PFSK-1 (cell line): ENCODE data around the gene NKX2-3.

Experiments used
- FOXP2 ChIP-seq: optimal IDR thresholded peaks from 2 replicates; pipeline ENCODE3; 2011; ENCODE audit warnings: borderline replicate concordance, control low read depth, inconsistent platforms; ENCODE audit not compliant: insufficient read depth; ENCODE audit errors: extremely low read length, extremely low read depth
- POLR2AphosphoS5 ChIP-seq: IDR thresholded peaks from 2 replicates; pipeline ENCODE4 v1.6.1; 2012; ENCODE audit warnings: low read depth, mild to moderate bottlenecking, control low read depth, low read length, moderate library complexity
- SIN3A ChIP-seq: IDR thresholded peaks from 2 replicates; pipeline ENCODE4 v1.6.1; 2012; ENCODE audit warnings: mild to moderate bottlenecking, low read length, moderate library complexity, borderline replicate concordance; ENCODE audit not compliant: insufficient read depth
- TAF1 ChIP-seq: IDR thresholded peaks from 2 replicates; pipeline ENCODE4 v1.6.1; 2012; ENCODE audit warnings: low read length, control low read depth, borderline replicate concordance; ENCODE audit not compliant: insufficient read depth
- TF ChIP-seq, protein P1 (sequence below), 2 experiments: IDR thresholded peaks; 2 replicates each; pipeline versions ENCODE4 v1.6.1 to v1.8.0; 2011 to 2012; ENCODE audit warnings: low read depth in 2 of 2, low read length in 2 of 2, control low read depth in 1 of 2, inconsistent platforms in 1 of 2, mild to moderate bottlenecking in 1 of 2, moderate library complexity in 1 of 2; ENCODE audit not compliant: insufficient read depth in 1 of 2

Gene NKX2-3

DNA sequence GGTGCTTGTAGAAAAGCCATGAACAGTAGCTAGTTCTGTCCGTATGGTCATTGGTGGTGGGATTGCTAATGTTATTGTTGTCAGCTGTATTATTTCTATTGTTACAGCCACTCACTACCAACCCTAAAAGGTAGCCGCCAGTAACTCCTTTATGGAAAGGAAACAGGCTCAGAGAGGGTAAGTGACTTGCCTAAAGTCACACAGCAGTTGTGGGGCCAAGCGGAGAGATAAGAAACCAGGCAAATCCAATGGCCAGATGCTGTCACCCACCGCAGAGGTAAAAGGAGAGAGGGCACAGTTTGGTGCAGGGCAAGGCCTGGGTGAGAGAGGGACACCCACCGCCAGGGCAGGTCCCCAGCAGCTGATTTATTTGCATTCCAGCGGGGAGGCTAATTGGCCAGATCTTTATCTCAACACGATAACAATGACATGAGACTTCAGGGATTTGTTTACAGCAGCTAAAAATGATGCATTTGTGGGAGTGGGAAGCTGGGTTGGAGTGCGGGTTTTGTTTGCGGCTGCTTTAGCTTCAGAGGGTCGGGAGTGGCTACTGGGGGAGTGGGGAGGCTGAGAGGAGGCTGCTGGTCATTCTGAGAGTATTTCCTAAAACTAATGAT, 8.6 kb upstream of the NKX2-3 start:
- TF ChIP-seq POLR2AphosphoS5 (no peak), SIN3A (no peak), FOXP2 (no peak), TAF1 (no peak)
- TF ChIP-seq, protein P1, sequence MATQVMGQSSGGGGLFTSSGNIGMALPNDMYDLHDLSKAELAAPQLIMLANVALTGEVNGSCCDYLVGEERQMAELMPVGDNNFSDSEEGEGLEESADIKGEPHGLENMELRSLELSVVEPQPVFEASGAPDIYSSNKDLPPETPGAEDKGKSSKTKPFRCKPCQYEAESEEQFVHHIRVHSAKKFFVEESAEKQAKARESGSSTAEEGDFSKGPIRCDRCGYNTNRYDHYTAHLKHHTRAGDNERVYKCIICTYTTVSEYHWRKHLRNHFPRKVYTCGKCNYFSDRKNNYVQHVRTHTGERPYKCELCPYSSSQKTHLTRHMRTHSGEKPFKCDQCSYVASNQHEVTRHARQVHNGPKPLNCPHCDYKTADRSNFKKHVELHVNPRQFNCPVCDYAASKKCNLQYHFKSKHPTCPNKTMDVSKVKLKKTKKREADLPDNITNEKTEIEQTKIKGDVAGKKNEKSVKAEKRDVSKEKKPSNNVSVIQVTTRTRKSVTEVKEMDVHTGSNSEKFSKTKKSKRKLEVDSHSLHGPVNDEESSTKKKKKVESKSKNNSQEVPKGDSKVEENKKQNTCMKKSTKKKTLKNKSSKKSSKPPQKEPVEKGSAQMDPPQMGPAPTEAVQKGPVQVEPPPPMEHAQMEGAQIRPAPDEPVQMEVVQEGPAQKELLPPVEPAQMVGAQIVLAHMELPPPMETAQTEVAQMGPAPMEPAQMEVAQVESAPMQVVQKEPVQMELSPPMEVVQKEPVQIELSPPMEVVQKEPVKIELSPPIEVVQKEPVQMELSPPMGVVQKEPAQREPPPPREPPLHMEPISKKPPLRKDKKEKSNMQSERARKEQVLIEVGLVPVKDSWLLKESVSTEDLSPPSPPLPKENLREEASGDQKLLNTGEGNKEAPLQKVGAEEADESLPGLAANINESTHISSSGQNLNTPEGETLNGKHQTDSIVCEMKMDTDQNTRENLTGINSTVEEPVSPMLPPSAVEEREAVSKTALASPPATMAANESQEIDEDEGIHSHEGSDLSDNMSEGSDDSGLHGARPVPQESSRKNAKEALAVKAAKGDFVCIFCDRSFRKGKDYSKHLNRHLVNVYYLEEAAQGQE (IDR thresholded peaks at IDR 0.05; ENCODE audit: insufficient read depth in 1 of 2, low read depth in 2 of 2, low read length in 2 of 2): no peak

DNA sequence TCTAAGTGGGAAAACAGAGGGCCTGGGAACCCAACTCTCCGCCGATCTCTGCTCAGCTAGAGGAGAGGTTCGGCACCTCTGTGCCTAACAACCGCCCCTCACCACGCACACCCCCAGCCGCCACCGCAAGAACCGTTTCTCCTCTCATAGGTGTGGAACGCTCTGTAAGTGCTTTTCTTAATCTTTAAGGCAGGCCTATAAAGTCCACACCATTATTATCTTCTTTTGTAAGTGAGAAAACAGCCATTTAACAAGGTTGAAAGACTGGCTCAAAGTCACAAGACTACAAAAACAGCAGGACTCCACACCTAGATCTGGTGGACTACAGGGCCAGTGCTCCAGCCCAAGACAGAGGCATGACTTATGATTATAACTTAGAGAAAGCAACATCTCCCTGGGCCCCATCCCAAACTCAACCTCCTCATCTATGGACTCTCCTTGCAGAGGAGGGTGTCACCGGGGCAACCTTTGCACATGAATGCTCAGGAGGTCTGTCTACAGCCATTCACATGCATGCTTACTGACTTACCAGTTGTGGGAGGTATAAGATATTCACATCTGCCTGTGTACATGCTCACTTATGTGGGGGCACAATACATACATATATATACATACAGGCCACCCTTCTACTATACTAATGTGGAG, 7.9 kb upstream of the NKX2-3 start:
- no peak for TF ChIP-seq TAF1
- no peak for TF ChIP-seq POLR2AphosphoS5
- TF ChIP-seq SIN3A: no peak
- no peak for TF ChIP-seq FOXP2
- TF ChIP-seq, protein P1 (IDR thresholded peaks at IDR 0.05; ENCODE audit: insufficient read depth in 1 of 2, low read depth in 2 of 2, low read length in 2 of 2): no peak

DNA sequence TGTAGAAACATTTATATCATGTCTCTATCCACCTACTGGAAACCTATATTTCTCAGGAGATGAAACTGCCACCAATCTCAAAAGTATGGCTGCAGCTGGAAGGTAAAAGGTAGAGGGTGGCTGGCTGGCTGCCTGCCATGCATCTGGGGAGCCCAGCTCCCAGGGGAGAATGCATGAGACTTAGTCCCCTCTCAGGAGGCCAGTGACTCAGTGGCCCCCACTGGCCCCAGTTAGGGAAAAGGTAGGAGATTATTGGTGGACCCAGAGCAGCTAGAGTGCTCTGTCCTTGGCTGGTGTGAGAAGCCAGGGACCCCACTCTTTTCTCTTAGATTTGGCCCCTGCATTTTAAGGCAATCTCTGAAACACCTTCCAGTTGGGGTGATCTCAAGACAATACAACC, 6.8 kb upstream of the NKX2-3 start:
- TF ChIP-seq, protein P1 (IDR thresholded peaks at IDR 0.05; ENCODE audit: insufficient read depth in 1 of 2, low read depth in 2 of 2, low read length in 2 of 2): no peak
- TF ChIP-seq TAF1: no peak
- no peak for TF ChIP-seq SIN3A
- no peak for TF ChIP-seq FOXP2
- no peak for TF ChIP-seq POLR2AphosphoS5

DNA sequence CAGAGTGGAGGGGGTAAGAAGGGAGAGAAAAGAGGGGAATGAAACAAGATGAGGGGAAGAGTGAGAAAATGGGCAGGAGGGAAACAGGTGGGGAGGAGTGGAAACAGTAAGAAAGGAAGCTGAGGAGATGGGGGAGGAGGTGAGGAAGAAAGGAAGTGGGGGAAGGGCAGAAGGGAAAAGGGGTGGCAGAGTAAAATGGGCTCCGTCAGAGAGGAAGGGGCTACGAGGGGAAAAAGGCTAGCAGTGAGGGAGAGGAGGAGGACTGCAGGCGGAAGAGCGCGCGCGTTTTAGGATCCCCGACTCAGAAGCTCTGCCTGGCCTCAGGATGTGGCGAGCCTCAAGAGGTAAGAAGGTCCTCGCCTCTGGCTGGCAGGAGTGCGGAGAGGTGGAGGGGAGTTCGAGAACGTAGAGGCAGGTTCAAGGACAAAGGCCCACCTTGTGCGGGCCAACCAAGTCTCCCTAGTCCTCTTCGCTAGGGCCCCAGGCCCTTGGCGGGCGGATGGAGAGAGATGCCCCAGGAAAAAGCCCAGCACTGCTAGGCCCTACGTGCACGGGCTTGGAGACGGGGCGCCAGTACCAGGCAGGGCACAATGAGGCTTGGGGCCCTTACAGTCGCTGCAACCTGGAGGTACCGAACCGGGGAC, 5.8 kb upstream of the NKX2-3 start:
- TF ChIP-seq SIN3A (no peak), TAF1 (no peak), FOXP2 (no peak), POLR2AphosphoS5 (no peak)
- TF ChIP-seq, protein P1 (IDR thresholded peaks at IDR 0.05; ENCODE audit: insufficient read depth in 1 of 2, low read depth in 2 of 2, low read length in 2 of 2): no peak
